Cardiac muscle cell (in vitro differentiated cells and primary cell): ENCODE measurements around the gene CD247. TPM values are rescaled to one million over a fixed set of nuclear protein-coding genes. Genes with fewer than 3 reads are reported as not detected.

ENCODE experiments used
- DNase-seq, 2 donors: peaks; one replicate each; pipeline versions ENCODE4 v3.0.0 to v3.0.0-alpha.2; 2010 to 2017; ENCODE audit warnings: low read depth in 1 of 2, low spot score in 1 of 2
- H3K27ac ChIP-seq: fragments of 200-600 bp; sonication (generic); 2 replicates; pipeline ENCODE4 v1.5.1; 2016
- H3K27me3 ChIP-seq: fragments of 200-600 bp; sonication (generic); 2 replicates; pipeline ENCODE4 v1.6.0; 2016; ENCODE audit warnings: control low read depth
- H3K36me3 ChIP-seq: fragments of 200-600 bp; sonication (generic); 2 replicates; pipeline ENCODE4 v1.5.1; 2016; ENCODE audit warnings: control low read depth
- H3K4me1 ChIP-seq: fragments of 200-600 bp; sonication (generic); 2 replicates; pipeline ENCODE4 v1.8.1; 2017; ENCODE audit warnings: low read depth, mild to moderate bottlenecking, mixed run types
- H3K4me3 ChIP-seq: fragments of 200-600 bp; sonication (generic); 2 replicates; pipeline ENCODE4 v1.5.1; 2016; ENCODE audit warnings: mild to moderate bottlenecking
- H3K9me3 ChIP-seq: fragments of 200-600 bp; sonication (generic); 2 replicates; pipeline ENCODE4 v1.5.1; 2017; ENCODE audit warnings: low read depth, mild to moderate bottlenecking, control low read depth
- polyA plus RNA-seq: library from polyadenylated mRNA; unstranded; fragments of >200 nt; fragmentation: Nextera tagmentation; extraction: Ambion mirVana; gene quantifications from 2 replicates; pipeline ENCODE4 v1.2.1, GENCODE V29; 2016
- total RNA-seq: library from RNA; depleted of rRNA; stranded (reverse); fragments of >200 nt; gene quantifications from 2 replicates; pipeline ENCODE4 v1.2.3, GENCODE V29; 2016
- TF ChIP-seq, protein P1 (sequence below): IDR thresholded peaks from 2 replicates; pipeline ENCODE4 v1.5.1; 2012; ENCODE audit warnings: low read depth, mild to moderate bottlenecking, low read length

CD247 gene
- total and polyA plus RNA-seq, 2 experiments from 2014 or later = 0.80 TPM; not detected in 1

DNA sequence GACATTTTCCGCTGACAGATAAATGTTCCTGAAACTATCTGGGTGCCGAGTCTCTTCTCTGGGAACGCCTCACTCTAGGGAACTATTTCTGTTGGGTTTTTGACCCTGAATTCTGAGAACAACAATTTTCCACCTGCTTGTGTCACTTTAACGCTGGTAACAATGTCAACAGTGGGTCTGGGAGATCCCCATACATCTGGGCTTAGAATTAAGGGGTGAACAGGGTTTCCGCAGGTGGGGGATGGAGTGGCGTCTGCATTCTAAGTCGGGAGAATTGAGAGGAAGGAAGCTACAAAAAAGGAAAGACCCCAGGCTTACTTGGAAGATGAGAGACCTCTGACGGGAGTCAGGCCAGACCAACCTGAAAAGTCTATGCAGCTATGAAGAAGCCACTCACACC is 8.7 kb downstream of the CD247 start:
- H3K9me3 ChIP-seq = no peaks in the 10 kb centered on the region
- H3K27ac ChIP-seq = no peak overlapping the region
- no peak for DNase-seq
- H3K4me1 ChIP-seq = no peaks in the 10 kb centered on the region
- no peaks in the 10 kb centered on the region for H3K36me3 ChIP-seq
- TF ChIP-seq, protein P1, sequence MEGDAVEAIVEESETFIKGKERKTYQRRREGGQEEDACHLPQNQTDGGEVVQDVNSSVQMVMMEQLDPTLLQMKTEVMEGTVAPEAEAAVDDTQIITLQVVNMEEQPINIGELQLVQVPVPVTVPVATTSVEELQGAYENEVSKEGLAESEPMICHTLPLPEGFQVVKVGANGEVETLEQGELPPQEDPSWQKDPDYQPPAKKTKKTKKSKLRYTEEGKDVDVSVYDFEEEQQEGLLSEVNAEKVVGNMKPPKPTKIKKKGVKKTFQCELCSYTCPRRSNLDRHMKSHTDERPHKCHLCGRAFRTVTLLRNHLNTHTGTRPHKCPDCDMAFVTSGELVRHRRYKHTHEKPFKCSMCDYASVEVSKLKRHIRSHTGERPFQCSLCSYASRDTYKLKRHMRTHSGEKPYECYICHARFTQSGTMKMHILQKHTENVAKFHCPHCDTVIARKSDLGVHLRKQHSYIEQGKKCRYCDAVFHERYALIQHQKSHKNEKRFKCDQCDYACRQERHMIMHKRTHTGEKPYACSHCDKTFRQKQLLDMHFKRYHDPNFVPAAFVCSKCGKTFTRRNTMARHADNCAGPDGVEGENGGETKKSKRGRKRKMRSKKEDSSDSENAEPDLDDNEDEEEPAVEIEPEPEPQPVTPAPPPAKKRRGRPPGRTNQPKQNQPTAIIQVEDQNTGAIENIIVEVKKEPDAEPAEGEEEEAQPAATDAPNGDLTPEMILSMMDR = no peak
- no peak overlapping the region for H3K4me3 ChIP-seq
- no peaks in the 10 kb centered on the region for H3K27me3 ChIP-seq

DNA sequence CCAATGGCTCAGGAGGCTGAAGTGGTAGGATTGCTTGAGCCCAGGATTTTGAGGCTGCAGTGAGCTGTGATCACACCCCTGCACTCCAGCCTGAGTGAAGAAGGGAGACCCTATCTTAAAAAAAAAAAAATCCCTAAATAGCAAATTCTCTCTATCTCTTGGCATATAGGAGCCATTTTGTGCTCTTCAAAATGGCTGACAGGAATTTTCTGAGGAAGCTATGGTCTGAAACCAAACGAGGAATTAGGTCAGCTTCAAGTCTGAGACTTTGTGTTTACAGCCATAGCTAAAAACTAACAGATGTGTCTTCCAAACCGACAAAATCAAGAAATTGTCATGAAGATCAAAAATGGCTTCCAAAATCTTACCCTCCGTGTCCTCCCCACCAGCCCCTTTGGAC is 10.6 kb downstream of the CD247 start:
- Histone ChIP-seq H3K27ac (no peak overlapping the region), H3K27me3 (no peaks in the 10 kb centered on the region), H3K4me1 (no peaks in the 10 kb centered on the region), H3K4me3 (no peak overlapping the region), H3K9me3 (no peaks in the 10 kb centered on the region), H3K36me3 (no peaks in the 10 kb centered on the region)
- TF ChIP-seq, protein P1 = no peak
- no peak for DNase-seq

DNA sequence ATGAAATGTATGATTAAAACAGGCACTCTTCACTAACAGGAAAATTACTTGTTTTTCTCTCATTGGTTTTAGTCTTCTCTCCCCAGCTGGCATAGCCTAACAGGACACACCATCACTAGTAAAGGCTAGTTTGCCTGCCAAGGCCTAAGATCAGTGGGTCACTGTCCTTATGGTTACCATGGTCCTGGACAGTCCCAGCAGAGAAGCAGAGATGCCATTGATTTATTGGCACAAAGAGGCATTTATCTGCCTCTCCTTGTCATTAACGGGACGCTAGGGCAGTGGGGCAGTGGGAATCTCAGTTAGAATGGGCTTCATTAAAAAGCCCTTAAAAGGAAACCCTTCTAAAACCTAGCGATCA is 13.9 kb downstream of the CD247 start:
- no peak for DNase-seq

DNA sequence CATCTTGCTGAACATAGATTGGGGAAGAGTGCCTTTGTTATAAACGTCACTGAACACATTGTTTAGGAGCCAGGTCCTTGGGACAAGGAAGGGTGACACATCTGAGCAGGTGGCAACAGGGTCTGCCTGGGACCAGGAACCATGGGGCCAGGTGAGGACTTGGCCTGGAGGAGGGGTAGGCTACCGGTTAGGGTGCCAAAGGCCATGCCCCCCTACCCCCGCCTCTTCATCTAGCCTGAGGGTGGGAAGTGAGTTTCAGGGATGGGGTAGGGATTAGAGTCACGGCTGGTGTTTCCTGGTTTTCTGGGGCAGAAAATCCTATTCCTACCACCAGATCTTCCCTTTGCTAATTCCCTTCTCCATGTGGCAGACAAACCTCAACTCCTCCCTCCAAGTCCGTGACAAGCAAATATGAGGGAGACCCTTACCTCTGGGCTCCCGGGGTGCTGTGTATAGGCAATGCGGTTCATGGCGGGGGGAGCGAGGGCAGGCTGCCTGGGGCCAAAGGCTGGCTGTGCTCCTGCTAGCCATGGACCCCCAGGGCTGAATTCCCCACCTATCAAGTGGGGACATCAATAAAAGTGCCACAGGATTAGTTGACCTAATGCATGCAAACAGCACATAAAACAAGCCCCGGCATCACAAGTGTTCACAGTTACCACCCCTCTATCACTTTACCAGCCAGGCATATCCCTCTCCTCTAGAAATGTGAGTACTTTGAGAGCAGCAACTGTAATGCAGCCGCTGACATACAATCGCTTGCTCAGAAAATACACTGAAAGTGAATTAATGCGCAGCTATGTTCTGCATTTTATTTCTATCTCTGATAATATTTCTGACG is 14.5 kb downstream of the CD247 start:
- H3K4me1 ChIP-seq = no peaks in the 10 kb centered on the region
- no peak for DNase-seq
- H3K27me3 ChIP-seq = no peaks in the 10 kb centered on the region
- no peaks in the 10 kb centered on the region for H3K9me3 ChIP-seq
- H3K27ac ChIP-seq = no peak overlapping the region
- H3K4me3 ChIP-seq = no peak overlapping the region
- H3K36me3 ChIP-seq = no peaks in the 10 kb centered on the region
- TF ChIP-seq, protein P1 = no peak

More for the DNA sequence above, 13.9 kb downstream of the CD247 start:
- no peak overlapping the region for H3K4me3 ChIP-seq
- H3K36me3 ChIP-seq = no peaks in the 10 kb centered on the region
- TF ChIP-seq, protein P1 = no peak
- no peaks in the 10 kb centered on the region for H3K27me3 ChIP-seq
- no peaks in the 10 kb centered on the region for H3K4me1 ChIP-seq
- H3K27ac ChIP-seq = no peak overlapping the region
- H3K9me3 ChIP-seq = no peaks in the 10 kb centered on the region

DNA sequence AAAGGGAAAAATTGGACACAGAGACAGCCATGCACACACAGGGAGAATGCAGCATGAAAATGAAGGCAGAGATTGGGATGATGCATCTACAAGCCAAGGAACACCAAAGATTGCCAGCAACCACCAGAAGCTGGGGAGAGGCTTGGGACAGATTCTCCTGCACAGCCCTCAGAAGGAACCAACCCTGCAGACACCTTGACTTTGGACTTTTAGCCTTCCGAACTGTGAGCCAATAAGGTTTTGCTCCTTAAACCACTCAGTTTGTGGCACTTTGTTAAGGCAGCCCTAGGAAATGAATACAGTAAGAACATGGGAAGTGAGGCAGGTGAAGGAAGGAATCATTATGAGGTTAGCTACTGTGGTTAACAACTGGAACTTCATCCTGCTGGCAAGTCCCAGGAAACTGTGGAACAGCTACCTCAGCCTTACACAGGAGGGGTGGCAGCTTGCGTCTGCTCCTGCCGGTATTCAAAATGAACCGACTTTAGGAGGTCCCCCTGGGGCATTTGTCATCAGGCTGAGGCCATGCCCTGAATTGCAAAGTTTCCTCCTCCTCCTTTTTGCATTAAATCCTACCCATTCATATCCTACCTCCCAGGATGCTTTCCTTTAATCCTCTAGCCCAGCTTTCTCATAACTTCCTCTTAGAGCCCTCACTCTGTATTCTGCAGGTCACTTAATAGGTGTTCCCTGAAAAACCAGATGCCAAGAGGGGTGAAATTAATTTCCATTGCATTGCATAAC is 15.4 kb downstream of the CD247 start:
- Histone ChIP-seq H3K27ac (no peak overlapping the region), H3K9me3 (no peaks in the 10 kb centered on the region), H3K36me3 (no peaks in the 10 kb centered on the region), H3K4me3 (no peak overlapping the region), H3K27me3 (no peaks in the 10 kb centered on the region), H3K4me1 (no peaks in the 10 kb centered on the region)
- DNase-seq = no peak
- TF ChIP-seq, protein P1 = no peak
